Measurements from ENCODE around the gene DUSP22.
"Not testable (repeated sequence)": the region's sequence is repeated elsewhere in the genome, so short reads cannot be mapped to it uniquely, and the experiment has no call there.

DUSP22 gene

DNA sequence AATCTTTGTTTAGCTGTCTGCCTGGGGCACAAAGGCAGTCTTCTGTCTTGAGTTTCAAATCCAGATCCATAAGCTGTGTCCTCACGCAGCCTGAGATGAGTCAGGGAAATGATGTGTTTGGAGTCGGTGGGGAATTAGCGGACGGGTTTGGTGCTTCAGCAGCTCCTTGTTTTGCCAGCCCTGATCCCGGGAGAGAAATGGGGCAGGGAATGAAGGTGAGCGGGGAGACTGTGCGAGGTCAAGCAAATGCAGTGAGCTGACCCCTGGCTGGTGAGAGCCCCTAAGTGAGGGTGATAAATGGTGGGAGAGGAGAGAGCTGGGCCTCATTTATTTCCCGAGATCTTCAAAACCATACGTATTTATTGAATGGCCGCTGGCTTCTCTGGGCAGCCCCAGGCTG, 21.6 kb downstream of the DUSP22 start:
- DNase-seq, result no peak

- DNase-seq, result no peak
Observed at GRCh38 chr6:314377-314776, 22.1 kb downstream of the DUSP22 start.

- no peak for DNase-seq
Observed at GRCh38 chr6:315226-315625, 22.9 kb downstream of the DUSP22 start.

DNA sequence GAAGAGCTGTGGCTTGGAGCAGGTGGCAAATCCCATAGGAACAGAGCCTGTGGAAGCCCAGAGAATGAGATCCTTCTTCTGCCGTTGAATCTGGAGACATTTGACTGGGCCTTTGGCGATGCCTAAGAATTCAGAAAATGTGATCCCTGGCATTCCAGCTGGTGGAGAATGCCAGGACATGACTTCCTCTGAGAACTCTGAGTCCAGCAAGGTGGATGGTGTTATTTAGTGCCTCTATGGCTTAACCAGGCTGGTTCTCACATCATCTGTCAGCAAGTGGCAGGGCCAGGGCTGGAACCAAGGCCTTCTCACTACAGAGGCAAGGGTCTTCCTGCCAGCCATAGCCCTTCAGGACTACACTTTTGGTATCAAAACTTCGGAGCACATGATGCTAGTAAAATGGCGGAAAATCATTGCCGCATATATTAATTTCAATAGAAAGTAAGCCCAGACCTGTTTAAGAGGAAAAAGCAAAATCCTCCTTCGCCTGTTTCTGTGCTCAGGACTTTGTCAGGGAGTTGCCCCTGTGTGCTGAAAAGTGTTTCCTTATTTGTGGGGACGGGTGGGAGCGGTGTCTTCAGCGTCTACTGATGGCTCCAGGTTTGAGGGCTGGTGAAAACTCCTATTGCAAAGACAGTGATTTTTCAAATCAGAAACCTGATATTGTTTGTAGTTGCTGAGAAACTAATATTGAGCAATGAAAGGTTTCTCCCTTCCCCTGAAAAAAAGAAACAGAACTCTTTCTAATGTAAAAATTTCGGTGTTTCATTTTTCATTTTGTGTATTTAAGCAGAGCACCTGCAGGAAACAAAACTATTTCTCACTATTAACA, 23.9 kb downstream of the DUSP22 start:
- DNase-seq, result no peak

- no peak for DNase-seq
Observed at GRCh38 chr6:316753-317038, 24.4 kb downstream of the DUSP22 start.

DNA sequence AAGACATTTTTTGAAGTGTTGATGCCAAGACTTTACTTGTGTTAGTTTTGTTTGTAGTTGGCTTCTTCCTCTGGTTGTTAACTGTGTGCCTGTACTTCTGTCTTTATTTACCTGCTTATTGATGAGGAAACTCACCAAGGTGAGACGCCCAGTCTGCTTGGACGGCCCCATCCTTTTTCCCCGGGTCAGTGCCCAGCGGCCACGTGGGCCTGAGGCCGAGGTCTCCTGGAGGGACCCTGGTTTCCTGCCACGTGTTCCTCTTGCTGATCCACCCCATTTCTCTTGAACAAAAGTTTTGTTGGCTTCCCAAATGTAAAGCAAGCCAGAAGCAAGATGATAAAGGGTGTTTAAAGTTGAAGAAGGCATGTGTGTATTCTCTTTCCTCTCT, 24.8 kb downstream of the DUSP22 start:
- DNase-seq, result no peak

GRCh38 chr6:317448-318144, 25.3 kb downstream of the DUSP22 start:
- DNase-seq, result no peak

- no peak for DNase-seq
Observed at GRCh38 chr6:318243-318890, 26.1 kb downstream of the DUSP22 start.

GRCh38 chr6:319177-320131, 27.2 kb downstream of the DUSP22 start:
- no peak for DNase-seq

DNA sequence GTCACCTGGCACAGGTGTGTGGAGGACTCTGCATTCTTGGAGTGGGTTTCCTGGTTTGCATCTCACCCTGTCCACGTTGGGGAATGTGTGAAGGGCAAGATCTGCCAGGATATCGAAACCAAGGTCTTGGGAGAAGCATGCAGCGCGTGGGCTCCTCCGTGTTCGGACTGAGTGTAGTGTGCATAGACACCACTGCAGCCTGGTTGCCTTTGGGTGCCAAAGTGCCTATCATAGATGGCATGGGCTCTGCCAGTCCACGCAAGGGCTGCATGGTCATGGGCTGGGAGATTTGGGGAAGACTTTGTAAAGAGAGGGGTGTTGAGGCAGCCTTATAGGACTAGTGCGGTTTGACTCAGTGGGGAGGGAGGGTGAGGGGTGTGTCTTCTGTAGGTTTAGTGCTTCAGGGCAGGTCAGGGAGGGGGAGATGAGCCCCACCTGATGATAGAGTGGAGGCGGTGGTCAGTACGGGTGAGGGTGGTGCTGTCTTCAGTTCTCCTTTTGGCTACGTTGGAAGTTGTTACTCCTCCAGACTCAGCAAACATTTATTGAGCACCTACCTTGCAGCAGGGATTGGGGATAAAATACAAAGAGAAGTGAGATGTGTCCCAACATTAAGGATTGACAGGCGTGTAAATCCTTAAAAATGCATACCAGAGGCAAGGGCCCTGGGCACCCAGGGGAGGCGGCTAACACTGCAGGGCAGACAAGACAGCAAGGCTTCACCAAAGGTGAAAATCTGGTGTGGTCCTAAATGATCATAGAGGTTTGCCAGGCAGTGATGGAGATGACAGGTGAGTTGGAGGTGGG, 28.3 kb downstream of the DUSP22 start:
- no peak for DNase-seq

- no peak for DNase-seq
Observed at GRCh38 chr6:321158-321438, 28.8 kb downstream of the DUSP22 start.

- no peak for DNase-seq
Observed at GRCh38 chr6:321536-322258, 29.4 kb downstream of the DUSP22 start.

DNA sequence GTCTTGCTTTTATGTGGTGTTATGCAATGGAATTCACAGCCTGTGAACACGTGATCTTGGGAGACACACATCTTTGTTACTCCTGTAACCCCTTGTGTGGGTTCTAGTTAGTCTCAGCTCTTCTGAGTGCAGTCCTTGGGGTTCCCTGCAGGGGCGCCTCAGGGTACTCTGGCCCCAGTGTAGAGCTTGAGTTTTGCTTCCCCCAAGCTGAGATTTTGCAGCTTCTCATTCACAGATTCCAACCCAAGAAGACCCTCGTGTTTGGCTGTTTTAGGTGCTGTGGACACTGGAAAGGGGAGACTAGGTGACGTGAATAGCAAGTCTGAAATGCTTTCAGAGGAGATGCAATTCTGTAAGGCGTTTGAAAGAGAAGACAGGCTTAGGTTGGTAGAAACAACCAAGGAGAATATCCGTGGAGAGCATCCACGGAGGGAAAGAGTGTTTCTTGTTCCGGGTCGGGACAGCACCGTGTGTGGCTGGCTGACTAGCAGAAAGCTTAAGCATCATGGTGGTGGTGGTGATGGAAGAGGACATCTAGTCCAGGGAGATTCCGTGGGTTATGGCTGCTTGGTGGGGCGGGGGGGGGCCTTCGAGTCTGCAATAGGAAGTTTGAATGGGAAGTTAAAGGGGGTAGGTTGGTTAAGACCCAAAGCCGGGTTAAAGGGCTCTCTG, 30.1 kb downstream of the DUSP22 start:
- DNase-seq, result no peak

DNA sequence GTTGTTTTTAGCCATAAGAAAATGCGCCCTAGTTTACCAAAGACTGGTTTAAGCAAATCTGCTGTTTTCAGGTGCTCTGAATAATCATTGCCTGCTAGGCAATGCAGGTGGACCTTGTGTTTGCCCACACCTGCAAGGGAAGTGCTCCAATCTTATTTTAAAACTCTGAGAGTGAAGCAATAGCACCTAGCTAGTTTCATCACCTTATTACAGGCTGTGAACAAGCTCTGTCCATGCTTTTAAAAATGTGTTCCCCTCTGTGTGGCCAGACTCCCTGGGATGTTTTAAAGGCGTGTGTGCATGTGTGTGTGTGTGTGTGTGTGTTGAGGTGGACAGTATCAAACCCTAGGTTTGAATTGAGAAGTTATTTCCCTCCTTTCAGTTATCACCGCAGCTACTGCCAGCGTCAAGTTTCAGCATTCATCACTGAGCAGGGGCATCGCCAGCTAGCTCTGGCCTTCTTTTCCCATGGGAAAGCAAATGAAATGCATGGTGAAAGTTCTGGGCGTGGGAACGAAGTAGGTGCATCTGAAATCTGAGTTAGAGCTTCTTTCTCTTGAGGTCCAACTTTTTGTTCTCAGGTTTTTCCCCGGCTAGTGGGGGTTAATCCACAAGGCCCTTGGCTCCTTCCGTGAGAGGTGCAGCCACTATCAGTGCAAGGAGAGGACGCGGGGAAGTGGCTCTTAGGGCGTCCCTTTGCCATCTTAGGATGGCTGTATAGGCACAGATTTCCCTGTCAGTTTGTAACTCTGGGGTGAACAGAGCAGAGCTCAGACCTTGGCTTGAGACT, 30.8 kb downstream of the DUSP22 start:
- DNase-seq, result no peak

DNA sequence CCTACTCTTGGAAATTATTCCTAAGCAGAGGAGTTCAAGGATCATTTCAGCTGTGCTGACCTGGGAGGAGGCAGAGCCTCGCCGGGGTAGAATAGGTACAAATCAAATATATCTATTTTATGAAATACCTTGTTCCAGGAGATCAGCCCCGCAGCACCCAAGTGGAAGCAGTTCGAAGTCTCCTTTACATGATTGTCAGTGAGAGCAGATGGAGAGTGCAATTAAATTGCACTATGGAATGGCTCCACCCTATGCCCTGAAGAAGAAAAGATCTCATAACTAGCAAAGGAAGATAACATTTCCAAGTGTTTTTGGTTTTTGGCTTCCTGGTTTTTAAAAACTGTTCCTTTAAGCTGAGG, 31.4 kb downstream of the DUSP22 start:
- DNase-seq, result no peak

DNA sequence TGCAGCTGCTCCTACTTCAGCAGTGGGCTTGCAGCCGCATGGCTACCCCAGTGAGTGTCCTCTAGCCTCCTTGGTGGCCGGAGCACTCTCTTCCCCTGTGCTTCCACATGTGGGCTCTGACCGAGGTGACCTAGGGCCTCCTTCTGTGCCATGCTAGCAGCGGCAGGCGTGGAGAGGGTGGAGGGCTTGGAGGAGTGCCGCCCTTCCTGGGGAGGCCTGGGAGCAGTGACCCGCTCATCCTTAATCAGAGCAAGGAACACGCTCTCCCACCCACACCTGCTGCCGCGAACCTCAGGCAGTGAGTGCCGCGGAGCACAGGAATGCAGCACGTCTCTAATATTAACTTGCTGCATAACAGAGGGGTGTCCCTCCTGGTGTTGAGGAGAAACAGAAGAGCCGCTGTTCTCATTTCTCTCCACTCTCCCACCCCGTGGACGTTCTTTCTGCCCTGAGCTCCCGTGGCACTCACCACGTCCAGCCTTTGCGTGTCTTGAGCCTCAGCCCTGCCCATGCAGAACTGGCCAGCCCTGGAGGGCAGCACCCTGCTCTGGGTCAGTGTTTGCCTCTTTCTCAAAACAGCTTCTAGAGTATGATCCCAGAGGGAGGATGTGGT, 31.9 kb downstream of the DUSP22 start:
- DNase-seq, result no peak

DNA sequence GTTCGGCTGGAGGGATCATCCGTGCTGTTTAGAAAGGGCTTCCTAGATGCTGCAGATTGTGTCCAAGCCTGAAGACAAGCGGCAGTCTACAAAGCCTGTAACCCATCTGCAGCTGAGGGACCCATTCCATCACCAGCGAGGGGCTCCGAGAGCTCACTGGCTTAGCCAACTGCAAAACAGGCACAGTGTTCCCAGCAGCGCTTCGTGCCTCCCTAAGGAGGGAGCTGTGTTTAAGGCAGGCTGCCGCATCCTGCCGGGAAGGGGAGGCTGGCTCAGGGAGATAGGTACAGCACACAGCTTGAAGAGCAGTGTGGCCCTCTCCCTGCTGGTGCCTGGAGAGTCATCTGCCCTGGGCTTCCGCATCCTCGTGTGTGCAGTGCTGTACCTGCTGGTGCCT, 32.4 kb downstream of the DUSP22 start:
- DNase-seq, result no peak

GRCh38 chr6:325161-325860, 33.0 kb downstream of the DUSP22 start:
- not testable (repeated sequence) for DNase-seq

GRCh38 chr6:326066-326465, 33.8 kb downstream of the DUSP22 start:
- DNase-seq, result not testable (repeated sequence)

Data from eye (tissue), 1 donor.